NB4 (cell line): ENCODE data around the gene ALOX5.

Source experiments
- POLR2A ChIP-seq: IDR thresholded peaks from 2 replicates; pipeline ENCODE4 v1.6.1; 2011; ENCODE audit warnings: mild to moderate bottlenecking; ENCODE audit not compliant: insufficient read length; ENCODE audit errors: extremely low read depth
- TF ChIP-seq, protein P1 (sequence below): IDR thresholded peaks from one replicate; pipeline ENCODE4 v1.5.1; 2012; ENCODE audit warnings: low read depth, low read length
- TF ChIP-seq, protein P2 (sequence below): IDR thresholded peaks from 2 replicates; pipeline ENCODE4 v1.6.1; 2011; ENCODE audit warnings: low read depth, low read length

DNA sequence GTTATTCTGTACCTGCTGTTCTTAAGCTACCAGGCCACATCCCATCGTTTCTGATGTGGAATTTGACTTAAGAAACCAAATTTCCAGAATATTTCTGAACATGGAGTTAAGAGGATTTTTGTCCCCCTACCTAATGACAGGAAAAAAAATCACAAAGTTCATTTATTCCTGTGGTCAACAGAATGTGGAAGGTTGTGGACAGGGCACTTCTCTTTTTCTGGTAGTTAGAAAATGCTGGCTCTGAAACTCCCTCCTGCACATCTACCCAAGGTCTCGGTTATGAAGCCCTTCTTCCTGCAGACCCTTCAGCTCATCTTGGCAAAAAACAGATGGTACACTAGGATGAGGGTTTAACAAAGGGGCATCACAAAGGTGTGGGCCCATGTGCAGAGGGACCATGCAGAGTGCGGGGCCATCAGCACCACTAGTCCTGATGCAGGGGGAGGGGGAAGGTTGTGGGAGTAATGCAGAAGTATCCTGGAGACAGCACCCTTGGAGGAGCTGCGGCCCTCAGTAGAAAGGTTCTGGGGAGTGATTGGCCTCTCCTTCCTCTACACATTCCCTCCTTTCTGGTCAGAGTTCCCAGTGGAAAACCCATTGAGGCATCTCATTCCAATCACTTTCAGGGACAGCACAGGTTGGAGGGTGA is 9.8 kb downstream of the ALOX5 start:
- TF ChIP-seq, protein P1, sequence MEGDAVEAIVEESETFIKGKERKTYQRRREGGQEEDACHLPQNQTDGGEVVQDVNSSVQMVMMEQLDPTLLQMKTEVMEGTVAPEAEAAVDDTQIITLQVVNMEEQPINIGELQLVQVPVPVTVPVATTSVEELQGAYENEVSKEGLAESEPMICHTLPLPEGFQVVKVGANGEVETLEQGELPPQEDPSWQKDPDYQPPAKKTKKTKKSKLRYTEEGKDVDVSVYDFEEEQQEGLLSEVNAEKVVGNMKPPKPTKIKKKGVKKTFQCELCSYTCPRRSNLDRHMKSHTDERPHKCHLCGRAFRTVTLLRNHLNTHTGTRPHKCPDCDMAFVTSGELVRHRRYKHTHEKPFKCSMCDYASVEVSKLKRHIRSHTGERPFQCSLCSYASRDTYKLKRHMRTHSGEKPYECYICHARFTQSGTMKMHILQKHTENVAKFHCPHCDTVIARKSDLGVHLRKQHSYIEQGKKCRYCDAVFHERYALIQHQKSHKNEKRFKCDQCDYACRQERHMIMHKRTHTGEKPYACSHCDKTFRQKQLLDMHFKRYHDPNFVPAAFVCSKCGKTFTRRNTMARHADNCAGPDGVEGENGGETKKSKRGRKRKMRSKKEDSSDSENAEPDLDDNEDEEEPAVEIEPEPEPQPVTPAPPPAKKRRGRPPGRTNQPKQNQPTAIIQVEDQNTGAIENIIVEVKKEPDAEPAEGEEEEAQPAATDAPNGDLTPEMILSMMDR = no peak
- TF ChIP-seq POLR2A = no peak
- TF ChIP-seq, protein P2, sequence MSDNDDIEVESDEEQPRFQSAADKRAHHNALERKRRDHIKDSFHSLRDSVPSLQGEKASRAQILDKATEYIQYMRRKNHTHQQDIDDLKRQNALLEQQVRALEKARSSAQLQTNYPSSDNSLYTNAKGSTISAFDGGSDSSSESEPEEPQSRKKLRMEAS = no peak
